COLO668 (cell line): Measurements from ENCODE around the gene YJEFN3.
A peak's percentile ranks its signal among the peaks of the same experiment; 100 is the strongest.

ENCODE experiments used
- DNase-seq: peaks from one replicate; lab custom pipeline; 2025; ENCODE audit not compliant: unreplicated experiment; lab: John Stamatoyannopoulos, UW

YJEFN3 gene

DNA sequence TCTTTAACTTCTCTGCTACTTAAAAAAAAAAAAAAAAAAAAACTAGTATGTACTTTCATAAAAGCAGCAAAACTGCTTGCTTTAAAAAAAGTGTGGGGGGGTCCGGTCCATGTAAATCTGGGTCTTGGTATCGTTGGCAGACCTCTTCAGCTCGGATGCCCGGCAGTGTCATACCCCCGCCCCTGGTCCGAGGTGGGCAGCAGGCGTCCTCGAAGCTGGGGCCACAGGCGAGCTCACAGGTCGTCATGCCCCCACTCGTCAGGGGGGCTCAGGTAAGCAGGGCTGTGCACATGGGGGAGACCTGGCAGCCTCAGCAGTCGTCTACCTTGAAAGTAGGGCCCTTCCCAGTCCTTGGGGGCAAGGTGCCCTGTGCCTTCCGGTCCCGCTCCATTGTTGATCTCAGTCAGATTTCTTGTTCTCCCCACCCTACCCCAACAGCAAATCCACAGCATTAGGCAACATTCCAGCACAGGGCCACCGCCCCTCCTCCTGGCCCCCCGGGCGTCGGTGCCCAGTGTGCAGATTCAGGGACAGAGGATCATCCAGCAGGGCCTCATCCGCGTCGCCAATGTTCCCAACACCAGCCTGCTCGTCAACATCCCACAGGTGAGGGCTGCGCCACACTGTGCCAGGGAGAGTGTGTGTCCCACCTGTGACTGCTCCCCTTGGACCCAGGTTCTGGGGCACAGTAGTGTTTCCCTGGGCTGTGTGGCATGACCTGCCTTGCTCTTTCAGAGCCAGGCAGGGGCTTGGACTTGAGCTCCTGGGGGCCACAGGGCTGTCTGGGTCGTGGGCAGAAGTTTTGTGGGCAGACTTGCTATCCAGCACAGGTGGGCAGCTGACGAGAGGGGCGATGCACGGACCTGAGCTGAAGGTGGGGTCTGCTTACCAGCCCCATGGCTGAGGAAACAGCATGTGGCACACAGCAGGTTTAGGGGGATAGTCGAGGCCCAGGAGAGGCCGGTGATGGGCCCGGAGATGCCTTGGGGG, 32.8 kb upstream of the YJEFN3 start:
- DNase-seq: no peak

DNA sequence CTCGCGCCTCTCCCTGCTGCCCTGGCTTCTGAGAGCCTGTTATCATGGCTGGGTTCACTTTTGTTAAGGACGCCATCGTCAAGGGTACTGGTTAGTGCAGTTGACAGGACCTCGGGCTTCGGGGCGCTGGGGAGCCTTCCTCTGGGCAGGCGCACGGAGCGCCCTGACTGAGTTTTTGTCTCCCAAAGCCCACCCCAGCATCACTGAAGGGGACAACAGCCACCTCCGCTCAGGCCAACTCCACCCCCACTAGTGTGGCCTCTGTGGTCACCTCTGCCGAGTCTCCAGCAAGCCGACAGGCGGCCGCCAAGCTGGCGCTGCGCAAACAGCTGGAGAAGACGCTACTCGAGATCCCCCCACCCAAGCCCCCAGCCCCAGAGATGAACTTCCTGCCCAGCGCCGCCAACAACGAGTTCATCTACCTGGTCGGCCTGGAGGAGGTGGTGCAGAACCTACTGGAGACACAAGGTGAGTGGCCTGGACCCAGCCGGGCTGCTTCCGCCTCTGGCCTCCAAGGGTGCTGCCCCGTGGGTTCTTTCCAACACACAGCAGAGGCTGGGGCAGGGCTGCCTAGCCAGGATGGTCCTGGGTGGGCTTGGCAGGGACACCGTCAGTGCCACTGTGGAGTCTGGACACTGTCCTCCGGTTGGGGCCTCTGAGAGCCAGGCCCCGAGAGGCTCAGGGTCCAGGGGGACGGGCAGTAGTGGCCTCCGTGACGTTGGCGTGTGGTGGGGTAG, 30.3 kb upstream of the YJEFN3 start:
- no peak for DNase-seq

DNA sequence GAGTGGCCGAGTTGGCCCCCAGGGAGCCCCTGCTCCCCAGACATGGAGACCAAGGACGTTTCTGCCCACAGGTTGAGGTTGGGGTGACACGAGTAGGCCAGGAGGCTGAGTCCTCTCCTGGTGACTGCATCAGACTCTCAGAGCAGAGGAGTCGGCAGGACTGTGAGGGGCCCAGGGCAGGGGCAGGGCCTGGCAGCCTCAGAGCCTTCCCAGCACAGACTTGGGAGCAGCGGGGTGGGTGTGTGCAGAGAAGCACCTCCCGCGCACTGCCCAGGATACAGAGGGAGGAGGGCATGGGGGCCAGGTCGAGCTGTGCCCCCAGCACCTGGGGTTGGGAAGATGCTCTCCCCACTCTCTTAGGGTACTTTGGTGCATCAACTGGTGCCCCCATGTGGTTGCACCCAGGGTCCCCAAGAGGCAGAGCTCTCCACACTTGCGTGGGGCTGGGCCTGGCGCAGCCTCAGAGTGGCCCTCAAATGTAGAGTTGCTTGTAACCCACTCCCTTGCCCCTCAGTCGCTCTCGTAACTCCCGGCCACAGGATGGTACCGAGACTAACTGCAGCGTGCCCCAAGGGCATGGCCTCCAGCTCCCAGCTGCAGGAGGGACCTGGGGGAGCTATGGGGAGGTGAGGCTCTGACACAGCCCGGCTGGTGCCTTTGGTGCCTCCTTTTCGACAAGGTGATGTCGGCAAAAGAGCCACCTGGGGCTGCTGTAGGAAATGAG, 29.3 kb upstream of the YJEFN3 start:
- DNase-seq: no peak

GRCh38 chr19:19500975-19501644, 27.6 kb upstream of the YJEFN3 start:
- DNase-seq: no peak

- DNase-seq: no peak
These were observed 26.9 kb upstream of the YJEFN3 start for GRCh38 chr19:19501798-19502197.

DNA sequence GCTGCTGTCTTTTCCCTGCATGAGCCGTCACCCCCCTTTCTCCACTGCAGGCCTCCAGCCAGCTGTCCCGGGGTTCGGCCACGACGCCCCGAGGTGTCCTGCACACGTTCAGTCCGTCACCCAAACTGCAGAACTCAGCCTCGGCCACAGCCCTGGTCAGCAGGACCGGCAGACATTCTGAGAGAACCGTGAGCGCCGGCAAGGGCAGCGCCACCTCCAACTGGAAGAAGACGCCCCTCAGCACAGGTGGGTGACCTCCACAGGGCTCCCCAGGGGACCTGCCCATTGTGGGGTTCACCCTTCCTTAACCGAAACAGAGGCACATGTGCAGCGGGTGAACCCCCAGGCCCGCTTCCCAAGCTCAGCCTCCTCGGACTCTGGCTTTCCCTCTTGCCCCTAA, 26.4 kb upstream of the YJEFN3 start:
- DNase-seq: no peak

GRCh38 chr19:19502808-19503602, 25.7 kb upstream of the YJEFN3 start:
- no peak for DNase-seq

GRCh38 chr19:19504754-19505668, 23.7 kb upstream of the YJEFN3 start:
- no peak for DNase-seq

GRCh38 chr19:19505669-19506326, 22.9 kb upstream of the YJEFN3 start:
- no peak for DNase-seq

DNA sequence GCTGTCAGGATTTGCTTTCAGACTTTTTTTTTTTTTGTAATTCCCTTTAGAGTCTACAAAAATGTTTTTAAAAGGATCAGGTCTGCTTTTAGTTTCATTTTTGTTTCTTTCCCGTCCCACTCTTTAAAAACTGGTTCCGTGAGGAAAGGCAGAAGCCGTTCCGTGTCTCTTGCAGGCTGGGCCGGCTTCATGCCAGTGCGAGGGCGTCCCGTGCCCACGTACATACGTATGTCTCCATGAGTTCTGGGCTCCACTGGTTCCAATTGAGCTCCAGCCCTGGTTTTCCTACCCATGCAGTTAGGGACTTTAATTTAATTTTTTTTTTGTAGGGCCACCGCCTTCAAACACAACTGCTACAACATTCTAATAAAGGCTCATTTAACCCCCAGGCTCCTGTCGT, 22.1 kb upstream of the YJEFN3 start:
- no peak for DNase-seq

GRCh38 chr19:19507354-19507753, 21.4 kb upstream of the YJEFN3 start:
- DNase-seq: no peak

- no peak for DNase-seq
These were observed 20.5 kb upstream of the YJEFN3 start for GRCh38 chr19:19508217-19508616.

DNA sequence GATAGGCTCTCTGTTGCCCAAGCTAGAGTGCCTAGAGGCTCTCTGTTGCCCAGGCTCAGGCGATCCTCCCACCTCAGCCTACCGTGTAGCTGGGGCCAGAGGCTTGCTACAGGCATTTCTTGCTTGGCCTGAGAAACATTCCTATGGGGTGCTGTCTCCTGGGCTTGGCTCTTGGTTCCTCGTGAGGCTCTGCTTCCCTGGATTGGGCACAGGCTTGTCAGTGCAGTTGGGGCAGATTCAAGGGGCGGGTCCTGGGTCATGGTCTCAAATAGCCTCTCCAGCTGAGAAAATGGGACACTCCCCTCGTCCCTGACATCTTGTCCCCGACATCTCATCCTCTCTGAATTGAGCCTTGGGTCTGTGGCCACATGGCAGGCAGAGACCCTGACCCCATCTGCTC, 18.3 kb upstream of the YJEFN3 start:
- no peak for DNase-seq

DNA sequence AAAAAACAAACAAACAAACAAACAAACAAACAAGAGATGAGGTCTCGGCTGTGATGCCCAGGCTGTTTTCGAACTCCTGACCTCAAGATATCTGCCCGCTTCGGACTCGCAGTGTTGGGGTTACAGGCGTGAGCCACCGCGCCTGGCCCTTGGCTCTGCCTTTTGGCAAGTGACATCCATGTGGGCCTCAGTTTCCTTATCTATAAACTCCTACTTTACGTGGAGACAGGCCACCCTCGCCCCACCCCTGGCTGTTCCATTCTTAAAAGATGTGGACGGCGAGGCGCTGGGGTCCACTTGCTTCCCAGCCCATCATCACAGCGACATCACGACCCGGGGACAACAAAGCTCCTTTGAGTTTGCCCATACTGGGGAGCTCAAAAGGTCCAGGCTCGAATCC, 15.0 kb upstream of the YJEFN3 start:
- DNase-seq: no peak

DNA sequence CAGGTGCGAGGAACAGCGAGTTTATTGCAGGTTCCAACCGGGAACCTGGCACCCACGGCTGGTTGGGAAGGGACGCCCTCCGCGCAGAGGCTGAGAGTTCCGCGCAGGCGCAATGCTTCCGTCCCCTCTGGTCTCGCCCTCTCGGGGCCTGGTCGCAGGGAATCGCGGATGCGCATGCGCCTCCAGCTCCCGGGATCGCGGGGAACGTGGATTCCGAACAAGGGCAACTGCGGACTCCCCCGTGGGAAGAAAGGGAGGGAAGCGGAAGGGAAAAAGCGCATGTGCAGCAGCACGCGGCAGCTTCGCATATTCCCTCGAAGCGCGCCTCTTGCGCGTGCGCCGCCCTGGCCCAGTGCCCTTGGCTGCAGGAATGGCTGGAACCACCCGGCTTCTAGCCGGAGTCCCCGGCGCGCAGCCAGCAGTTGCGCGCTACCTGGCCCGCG, 14.5 kb upstream of the YJEFN3 start:
- DNase-seq: no peak

DNA sequence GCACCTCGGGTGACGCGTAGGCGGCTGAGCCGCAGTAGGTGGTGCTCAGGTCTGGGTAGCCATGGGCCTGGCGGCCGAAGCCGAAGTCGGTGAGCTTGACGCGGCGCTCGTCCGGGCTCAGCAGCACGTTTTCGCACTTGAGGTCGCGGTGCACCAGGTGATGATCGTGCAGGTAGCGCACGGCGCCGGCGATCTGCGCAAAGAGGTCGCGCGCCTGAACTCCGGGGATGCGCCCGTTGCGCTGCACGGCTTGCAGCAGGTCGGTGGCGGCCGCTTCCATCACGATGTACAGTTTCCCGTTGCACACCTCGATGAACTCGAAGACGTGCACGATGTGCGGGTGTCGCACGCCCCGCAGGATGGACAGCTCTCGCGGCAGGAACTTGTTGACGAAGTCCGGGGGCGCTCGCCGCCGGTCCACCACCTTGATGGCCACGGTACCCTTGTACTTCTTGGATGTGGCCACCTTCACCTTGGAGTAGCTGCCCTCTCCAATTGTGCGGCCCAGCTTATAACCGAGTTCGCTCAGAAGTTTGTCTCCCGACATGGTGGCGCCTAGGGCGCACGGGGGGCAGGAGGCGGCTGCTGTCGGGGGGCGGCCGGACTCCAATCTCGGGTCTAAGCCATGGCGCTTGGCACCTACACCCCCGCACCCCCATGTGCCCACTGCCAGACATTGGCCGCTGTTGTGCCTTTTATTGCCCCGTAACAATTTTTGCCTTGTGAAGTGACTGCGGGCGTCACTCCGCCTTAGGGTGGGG, 13.7 kb upstream of the YJEFN3 start, which contains the start of gene TSSK6:
Gene TSSK6 (minus strand): TSS at position 668 of the 761 bp plus-strand sequence. CDS start 121 bp downstream, at position 547.
- no peak for DNase-seq

GRCh38 chr19:19515642-19516519, 12.8 kb upstream of the YJEFN3 start, which contains the start of gene NDUFA13:
TSS of gene NDUFA13 (plus strand) at chr19:19516225. CDS start at chr19:19516239, 14 bp downstream.
- DNase-seq: peak; percentile 87
